ENCODE measurements around the gene NEK4.
A peak's percentile ranks its signal among the peaks of the same experiment; 100 is the strongest.
"Not testable (repeated sequence)": the region's sequence is repeated elsewhere in the genome, so short reads cannot be mapped to it uniquely, and the experiment has no call there.

Gene NEK4

GRCh38 chr3:52681596-52681995 is 89.1 kb downstream of the NEK4 start:
- no peak for DNase-seq (ENCODE audit: extremely low read depth, low read depth)
- TF ChIP-seq CTCF (IDR thresholded peaks at IDR 0.05; ENCODE audit: low read depth, low read length), result no peak

GRCh38 chr3:52679811-52680210 is 90.9 kb downstream of the NEK4 start:
- TF ChIP-seq CTCF (IDR thresholded peaks at IDR 0.05; ENCODE audit: low read depth, low read length), result no peak
- no peak for DNase-seq (ENCODE audit: extremely low read depth, low read depth)

GRCh38 chr3:52679199-52679538 is 91.6 kb downstream of the NEK4 start:
- peak; percentile 56 for DNase-seq (ENCODE audit: extremely low read depth, low read depth)
- no peak for TF ChIP-seq CTCF (IDR thresholded peaks at IDR 0.05; ENCODE audit: low read depth, low read length)

GRCh38 chr3:52678265-52679198 is 92.2 kb downstream of the NEK4 start:
- TF ChIP-seq CTCF (IDR thresholded peaks at IDR 0.05; ENCODE audit: low read depth, low read length), result no peak
- DNase-seq (ENCODE audit: extremely low read depth, low read depth), result no peak

- DNase-seq (ENCODE audit: extremely low read depth, low read depth), result not testable (repeated sequence)
These were observed 94.5 kb downstream of the NEK4 start for GRCh38 chr3:52676201-52676600.

- no peak for TF ChIP-seq CTCF (IDR thresholded peaks at IDR 0.05; ENCODE audit: low read depth, low read length)
- DNase-seq (ENCODE audit: extremely low read depth, low read depth), result no peak
These were observed 99.1 kb downstream of the NEK4 start for GRCh38 chr3:52671676-52672075.

GRCh38 chr3:52670621-52671521 is 99.9 kb downstream of the NEK4 start:
- TF ChIP-seq CTCF (IDR thresholded peaks at IDR 0.05; ENCODE audit: low read depth, low read length), result no peak
- peak; percentile 99 for DNase-seq (ENCODE audit: extremely low read depth, low read depth)

All from AG09319 (cell line).